GM19035 (cell line): ENCODE measurements around the gene PIP5K1B.
A peak's percentile ranks its signal among the peaks of the same experiment; 100 is the strongest.

Experiments
- ATAC-seq: cut with Tn5 transposase; IDR thresholded peaks from one replicate; pipeline ENCODE4 v1.9.1; 2021; ENCODE audit not compliant: unreplicated experiment

PIP5K1B gene

GRCh38 chr9:68844631-68845612, 139.9 kb downstream of the PIP5K1B start:
- ATAC-seq, result no peak

- no peak for ATAC-seq
Observed at GRCh38 chr9:68847765-68848164, 142.7 kb downstream of the PIP5K1B start.

- no peak for ATAC-seq
Observed at GRCh38 chr9:68851657-68852056, 146.6 kb downstream of the PIP5K1B start.

- ATAC-seq, result no peak
Observed at GRCh38 chr9:68852941-68853340, 147.9 kb downstream of the PIP5K1B start.

- ATAC-seq, result no peak
Observed at GRCh38 chr9:68859347-68859746, 154.3 kb downstream of the PIP5K1B start.

- no peak for ATAC-seq
Observed at GRCh38 chr9:68860419-68860818, 155.4 kb downstream of the PIP5K1B start.

- no peak for ATAC-seq
Observed at GRCh38 chr9:68861436-68861835, 156.4 kb downstream of the PIP5K1B start.

GRCh38 chr9:68867066-68867465, 162.0 kb downstream of the PIP5K1B start:
- ATAC-seq, result no peak

GRCh38 chr9:68869022-68869421, 164.0 kb downstream of the PIP5K1B start:
- no peak for ATAC-seq

- no peak for ATAC-seq
Observed at GRCh38 chr9:68870086-68870485, 165.0 kb downstream of the PIP5K1B start.

- no peak for ATAC-seq
Observed at GRCh38 chr9:68871236-68871635, 166.2 kb downstream of the PIP5K1B start.

- ATAC-seq, result no peak
Observed at GRCh38 chr9:68872026-68872501, 167.0 kb downstream of the PIP5K1B start.

- ATAC-seq, result no peak
Observed at GRCh38 chr9:68873179-68873578, 168.1 kb downstream of the PIP5K1B start.

- ATAC-seq, result no peak
Observed at GRCh38 chr9:68876273-68876672, 171.2 kb downstream of the PIP5K1B start.

GRCh38 chr9:68876681-68877080, 171.6 kb downstream of the PIP5K1B start:
- no peak for ATAC-seq

GRCh38 chr9:68877219-68877618, 172.2 kb downstream of the PIP5K1B start:
- ATAC-seq, result no peak

GRCh38 chr9:68878450-68878849, 173.4 kb downstream of the PIP5K1B start:
- no peak for ATAC-seq

- ATAC-seq, result no peak
Observed at GRCh38 chr9:68883224-68883623, 178.2 kb downstream of the PIP5K1B start.

GRCh38 chr9:68887232-68887631, 182.2 kb downstream of the PIP5K1B start:
- ATAC-seq, result no peak

- ATAC-seq, result no peak
Observed at GRCh38 chr9:68894502-68894901, 189.5 kb downstream of the PIP5K1B start.

- peak; percentile 93 for ATAC-seq
Observed at GRCh38 chr9:68895741-68896478, 190.9 kb downstream of the PIP5K1B start.

- peak; percentile 18 for ATAC-seq
Observed at GRCh38 chr9:68896486-68896885, 191.4 kb downstream of the PIP5K1B start.
